DND-41 (cell line): ENCODE measurements around the gene COL13A1.

Experiments
- EZH2 ChIP-seq: IDR thresholded peaks from 3 replicates; pipeline ENCODE4 v1.6.1; 2012; ENCODE audit warnings: borderline replicate concordance, low read depth, mild to moderate bottlenecking, moderate library complexity, low read length, inconsistent platforms; ENCODE audit not compliant: severe bottlenecking
- TF ChIP-seq, protein P1 (sequence below): IDR thresholded peaks from 2 replicates; pipeline ENCODE4 v1.5.1; 2012; ENCODE audit warnings: borderline replicate concordance, low read length, moderate library complexity, mild to moderate bottlenecking; ENCODE audit not compliant: poor library complexity, severe bottlenecking; ENCODE audit errors: extremely low read depth

DNA sequence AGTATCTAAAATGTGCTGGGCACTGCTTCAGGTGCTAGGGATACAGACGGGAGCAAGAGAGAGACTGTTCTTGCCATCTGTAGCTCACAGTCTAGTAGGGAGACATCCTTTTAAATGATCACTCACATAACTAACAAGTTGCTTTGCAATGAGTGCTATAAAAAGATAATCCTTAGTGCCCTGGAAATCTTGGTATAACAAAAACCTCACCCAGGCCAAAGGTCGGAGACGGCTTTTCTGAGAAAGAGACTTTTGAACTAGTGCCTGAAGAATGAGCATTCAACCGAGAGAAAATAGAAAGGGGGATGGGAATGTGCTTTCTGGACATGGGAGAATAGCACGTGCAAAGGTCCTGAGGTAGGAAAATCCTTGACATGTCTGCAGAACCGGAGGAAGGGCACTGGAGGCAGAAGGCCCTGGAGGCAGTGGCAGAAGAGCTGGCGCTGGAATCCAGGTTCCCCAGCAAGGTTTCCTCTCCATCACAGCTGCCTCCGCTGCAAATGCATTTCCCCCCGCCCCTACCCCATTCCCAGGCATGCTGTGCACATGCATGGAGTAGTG lies 89.4 kb downstream of the COL13A1 start:
- TF ChIP-seq EZH2, result no peak
- TF ChIP-seq, protein P1, sequence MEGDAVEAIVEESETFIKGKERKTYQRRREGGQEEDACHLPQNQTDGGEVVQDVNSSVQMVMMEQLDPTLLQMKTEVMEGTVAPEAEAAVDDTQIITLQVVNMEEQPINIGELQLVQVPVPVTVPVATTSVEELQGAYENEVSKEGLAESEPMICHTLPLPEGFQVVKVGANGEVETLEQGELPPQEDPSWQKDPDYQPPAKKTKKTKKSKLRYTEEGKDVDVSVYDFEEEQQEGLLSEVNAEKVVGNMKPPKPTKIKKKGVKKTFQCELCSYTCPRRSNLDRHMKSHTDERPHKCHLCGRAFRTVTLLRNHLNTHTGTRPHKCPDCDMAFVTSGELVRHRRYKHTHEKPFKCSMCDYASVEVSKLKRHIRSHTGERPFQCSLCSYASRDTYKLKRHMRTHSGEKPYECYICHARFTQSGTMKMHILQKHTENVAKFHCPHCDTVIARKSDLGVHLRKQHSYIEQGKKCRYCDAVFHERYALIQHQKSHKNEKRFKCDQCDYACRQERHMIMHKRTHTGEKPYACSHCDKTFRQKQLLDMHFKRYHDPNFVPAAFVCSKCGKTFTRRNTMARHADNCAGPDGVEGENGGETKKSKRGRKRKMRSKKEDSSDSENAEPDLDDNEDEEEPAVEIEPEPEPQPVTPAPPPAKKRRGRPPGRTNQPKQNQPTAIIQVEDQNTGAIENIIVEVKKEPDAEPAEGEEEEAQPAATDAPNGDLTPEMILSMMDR, result no peak
